ENCODE data around the gene ST8SIA1.

- TF ChIP-seq CTCF (IDR thresholded peaks at IDR 0.05; ENCODE audit: poor library complexity, severe bottlenecking) (no peak), TAF1 (IDR thresholded peaks at IDR 0.05; ENCODE audit: low read depth) (no peak)
Measured at GRCh38 chr12:22256605-22257004, 77.9 kb downstream of the ST8SIA1 start.

All from neural cell (in vitro differentiated cells).